HS-27A (cell line): ENCODE measurements around the gene IPO4.

ENCODE experiments used
- DNase-seq: peaks from one replicate; pipeline ENCODE4 v3.0.0-alpha.2; 2012; ENCODE audit warnings: low read depth, missing footprints

Gene IPO4

DNA sequence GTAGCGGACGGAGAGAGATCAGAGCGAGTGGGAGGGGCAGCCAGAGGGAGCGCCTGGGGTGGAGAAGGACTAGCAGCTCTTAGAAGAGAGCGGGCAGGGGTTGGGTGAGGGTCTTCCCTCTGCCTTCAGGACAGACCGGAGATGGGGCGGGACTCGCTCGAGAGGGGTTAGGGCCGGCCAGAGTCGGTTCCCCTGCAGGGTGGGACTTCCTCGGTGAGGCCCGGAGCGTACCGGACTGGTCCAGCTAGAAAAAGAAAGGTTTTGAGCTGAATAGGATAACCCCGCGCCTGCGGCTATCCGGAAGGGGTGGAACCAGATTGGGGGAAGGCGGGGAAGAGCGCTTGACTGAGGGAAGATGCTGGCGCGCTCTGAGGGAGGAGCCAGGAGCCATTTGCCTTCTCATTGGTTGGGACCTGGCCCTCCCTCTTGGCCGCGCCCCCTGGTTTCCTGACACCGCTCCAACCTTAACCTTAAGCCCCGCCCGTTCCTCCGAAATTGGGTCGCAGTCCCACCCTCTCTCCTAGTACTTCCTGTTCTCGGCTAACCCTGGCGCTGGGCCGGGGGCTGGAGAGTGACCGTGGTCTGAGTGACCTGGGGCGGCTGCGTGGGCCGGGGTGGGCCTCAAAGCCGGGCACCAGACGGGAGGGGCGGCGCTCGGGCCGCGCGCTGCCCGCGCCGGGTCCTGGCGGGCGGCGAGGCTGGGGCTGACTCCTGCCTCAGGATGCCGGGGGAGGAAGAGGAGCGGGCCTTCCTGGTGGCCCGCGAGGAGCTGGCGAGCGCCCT lies 41.4 kb downstream of the IPO4 start, which contains the start of gene RNF31:
Gene RNF31, plus strand, starts transcription at position 521 of the 783 bp plus-strand sequence. Its CDS starts 201 bp downstream, at position 722.
- DNase-seq = peak; percentile 96

DNA sequence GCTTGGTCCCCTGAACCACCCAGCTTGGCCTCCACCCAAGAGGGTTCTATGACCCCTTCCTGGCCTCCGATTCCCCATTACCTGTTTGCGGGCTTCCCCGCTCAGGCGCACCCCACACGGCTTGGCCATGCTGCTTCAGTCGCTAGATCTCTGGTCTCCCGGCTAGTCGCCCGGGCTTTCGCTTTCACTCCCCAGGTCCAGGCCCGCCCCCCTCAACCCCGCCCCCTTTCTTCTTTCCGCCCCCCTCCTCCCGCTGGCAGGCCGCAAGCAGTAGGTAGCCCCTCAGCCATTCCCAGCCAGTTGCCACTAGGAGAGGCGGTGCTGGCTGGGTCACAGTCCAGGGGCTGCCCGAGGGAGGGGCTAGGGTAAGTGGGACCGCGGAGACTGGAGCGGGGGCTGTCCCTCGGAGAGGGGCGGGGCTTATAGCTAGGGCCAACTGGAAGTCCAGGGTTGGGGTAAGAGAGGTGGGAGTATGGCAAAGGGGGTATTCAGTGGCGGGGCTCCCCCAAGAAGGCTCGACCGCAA lies 42.1 kb downstream of the IPO4 start, which contains the start of gene PSME2:
Gene PSME2, minus strand, starts transcription at position 158 of the 525 bp plus-strand sequence. Its CDS starts 29 bp downstream, at position 129.
- DNase-seq = peak; percentile 88

DNA sequence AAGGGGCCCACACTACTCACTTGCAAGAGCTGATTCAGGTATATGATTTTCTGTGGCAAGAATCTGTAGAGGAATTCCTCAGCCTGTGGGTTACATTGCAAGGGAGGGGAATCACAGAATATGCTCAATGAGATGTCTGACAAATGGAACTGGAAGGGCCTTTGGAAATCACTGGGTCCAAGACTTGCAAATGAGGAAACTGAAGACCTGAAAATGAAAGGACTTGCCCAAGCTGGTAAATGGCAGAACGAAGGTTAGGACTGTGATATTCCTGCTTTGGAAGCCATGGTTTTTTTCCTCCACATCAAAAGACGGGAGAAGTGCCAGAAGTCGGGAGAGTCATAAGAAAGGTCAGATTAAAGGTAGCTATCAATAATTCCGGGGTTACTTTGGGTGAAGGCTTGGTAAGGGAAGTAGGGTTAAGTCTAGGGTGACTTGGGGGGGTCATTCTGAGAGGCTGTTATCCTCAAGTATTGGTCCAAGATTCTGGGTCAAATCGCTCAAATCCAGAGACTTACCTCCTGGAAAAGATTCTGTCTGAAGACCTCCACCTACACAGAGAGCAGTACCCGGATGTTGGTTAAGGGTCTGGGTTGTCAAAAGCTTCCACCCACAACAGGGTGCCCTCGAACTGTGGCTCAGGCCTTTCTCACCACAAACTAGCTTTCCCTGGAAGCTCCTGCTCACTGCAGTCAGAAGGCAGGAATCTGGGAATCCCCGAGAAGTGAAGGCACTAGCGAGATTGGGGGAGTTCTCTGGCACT lies 42.7 kb downstream of the IPO4 start:
- peak; percentile 59 for DNase-seq

- no peak for DNase-seq
Observed at GRCh38 chr14:24145219-24145618, 43.4 kb downstream of the IPO4 start.

DNA sequence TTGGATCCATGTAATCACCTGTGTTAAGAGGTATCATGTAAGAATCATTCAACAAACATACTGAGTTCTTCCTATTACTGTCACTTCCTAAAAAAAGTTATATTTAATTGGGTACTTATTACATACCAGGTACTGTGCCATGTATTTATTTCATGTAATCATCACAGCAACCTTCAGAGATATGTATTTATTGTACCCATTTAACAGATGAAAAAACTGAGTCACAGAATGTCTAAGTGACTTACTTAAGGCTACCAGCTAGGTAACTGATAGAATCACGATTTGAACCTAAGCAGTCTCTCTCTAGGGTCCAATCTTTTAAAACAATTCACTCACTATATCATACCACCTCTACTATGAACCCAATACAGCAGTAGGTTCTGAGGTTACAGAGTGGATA lies 44.2 kb downstream of the IPO4 start:
- no peak for DNase-seq

DNA sequence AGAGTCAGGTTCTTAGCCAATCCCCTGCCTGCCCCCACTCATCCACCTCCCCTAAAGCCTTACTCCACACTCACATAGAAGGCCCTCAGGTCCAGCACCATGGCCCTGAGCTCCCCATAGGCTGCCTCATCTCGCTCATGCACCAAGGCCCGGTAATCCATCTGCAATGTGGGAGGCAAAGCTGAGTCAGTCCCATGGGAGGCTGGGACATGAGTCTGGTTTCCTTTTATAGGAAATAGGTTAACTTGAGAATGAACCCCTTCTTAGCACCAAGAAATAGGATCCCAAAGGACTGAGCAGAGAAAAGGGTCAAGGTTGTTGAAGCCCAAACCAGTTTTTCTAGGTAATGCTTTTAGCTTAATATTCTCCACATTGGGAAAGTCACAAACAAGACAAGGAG lies 45.1 kb downstream of the IPO4 start:
- DNase-seq = no peak

- peak; percentile 95 for DNase-seq
Observed at GRCh38 chr14:24141097-24141880, 47.3 kb downstream of the IPO4 start, which contains the start of gene EMC9. Gene EMC9, minus strand, starts transcription at chr14:24141591. Its CDS starts 287 bp downstream, at chr14:24141304.

- no peak for DNase-seq
Observed at GRCh38 chr14:24139272-24139934, 49.2 kb downstream of the IPO4 start.

DNA sequence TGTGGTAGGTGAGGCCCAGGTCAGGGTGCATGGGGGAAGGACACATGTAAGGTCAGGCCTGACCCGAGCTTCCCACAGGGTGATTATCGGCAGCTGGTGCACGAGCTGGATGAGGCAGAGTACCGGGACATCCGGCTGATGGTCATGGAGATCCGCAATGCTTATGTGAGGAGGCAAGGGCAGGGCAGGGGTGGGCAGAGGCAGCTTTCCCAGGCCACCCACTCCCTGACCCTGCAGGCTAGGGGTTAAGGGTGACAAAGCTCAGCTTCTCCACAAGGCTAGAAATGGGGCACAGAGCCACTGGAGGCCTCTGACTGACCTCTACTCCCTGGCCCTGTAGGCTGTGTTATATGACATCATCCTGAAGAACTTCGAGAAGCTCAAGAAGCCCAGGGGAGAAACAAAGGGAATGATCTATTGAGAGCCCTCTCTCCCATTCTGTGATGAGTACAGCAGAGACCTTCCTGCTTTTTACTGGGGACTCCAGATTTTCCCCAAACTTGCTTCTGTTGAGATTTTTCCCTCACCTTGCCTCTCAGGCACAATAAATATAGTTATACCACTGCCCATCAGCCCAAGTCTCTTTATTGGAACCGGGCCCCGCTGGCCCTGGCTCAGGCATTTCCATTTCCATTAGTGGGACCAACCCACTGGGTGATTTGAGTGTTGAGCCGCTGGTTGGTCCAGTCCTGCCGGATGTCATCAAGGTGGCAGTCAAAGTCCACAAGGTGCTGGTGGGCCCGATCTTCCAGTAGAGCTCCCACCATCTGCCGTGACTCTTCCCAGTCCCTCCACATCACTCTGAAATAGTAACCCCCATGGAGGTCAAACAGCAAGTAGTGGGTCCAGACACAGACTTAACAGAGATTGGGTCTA lies 50.0 kb downstream of the IPO4 start:
- DNase-seq = no peak

- DNase-seq = no peak
Observed at GRCh38 chr14:24137529-24138395, 50.9 kb downstream of the IPO4 start.

- no peak for DNase-seq
Observed at GRCh38 chr14:24136684-24137528, 51.7 kb downstream of the IPO4 start.

DNA sequence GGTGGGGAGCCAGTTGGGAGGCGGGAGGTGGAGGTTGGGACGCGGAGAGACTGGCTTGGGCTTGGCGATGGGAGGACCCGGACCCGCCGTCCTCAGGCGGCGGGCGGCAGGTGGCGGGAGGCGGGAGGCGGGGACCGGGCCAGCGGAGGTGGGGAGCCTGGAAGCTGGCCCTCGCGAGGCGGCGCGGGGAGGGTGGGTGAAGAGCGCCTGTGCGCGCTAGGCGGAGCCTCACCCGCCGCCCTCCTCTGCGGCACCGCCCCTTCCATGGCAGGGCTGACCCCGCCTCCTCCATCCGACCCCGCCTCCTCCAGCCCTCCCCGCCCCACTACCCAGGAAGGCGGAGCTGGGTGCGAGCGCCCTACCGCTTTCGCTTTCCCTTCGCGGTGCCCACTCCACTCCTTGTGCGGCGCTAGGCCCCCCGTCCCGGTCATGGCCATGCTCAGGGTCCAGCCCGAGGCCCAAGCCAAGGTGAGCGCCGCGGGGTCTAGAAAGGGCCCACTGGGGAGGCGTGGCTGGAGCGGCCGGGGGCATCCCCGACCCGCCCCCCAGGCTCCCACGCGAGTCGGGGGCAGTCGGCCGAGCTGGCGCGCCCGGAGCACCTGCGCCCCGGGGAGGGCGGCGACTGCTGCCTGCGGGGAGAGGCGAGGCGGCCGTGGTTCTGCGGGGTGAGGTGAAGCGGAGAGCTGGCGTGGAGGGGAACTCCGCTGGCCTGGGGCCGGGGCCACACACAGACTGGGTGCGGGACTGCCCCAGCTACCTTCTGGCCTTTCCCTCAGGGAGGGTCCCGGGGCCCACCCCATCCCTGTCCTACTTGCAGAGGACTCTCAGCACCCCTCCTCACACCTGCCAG lies 52.6 kb downstream of the IPO4 start, which contains the start of gene PSME1:
Gene PSME1, plus strand, starts transcription at position 361 of the 850 bp plus-strand sequence. Its CDS starts 69 bp downstream, at position 430.
- DNase-seq = peak; percentile 63

- DNase-seq = no peak
Observed at GRCh38 chr14:24135584-24135833, 53.1 kb downstream of the IPO4 start.

DNA sequence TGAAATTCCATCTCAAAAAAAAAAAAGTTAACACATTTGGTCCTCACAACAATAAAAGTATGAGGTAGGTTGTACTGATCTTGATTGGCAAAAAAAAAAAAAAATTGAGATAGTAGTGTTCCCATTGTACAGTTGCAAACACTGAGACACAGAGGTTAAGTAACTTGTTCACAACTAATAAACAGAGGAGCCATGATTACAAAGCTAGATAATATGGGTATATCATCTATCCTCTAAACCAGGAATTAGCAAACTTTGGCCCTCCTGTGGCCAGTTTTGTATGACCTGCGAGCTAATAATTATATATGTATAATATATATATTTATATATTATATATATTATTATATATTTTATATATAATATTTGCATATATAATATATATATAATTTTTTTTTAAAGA lies 54.9 kb downstream of the IPO4 start:
- DNase-seq = no peak

GRCh38 chr14:24132976-24133375 lies 55.6 kb downstream of the IPO4 start:
- DNase-seq = no peak

- DNase-seq = no peak
Observed at GRCh38 chr14:24132061-24132685, 56.4 kb downstream of the IPO4 start.

GRCh38 chr14:24131549-24131966 lies 57.1 kb downstream of the IPO4 start:
- no peak for DNase-seq
